Lung (tissue), 12 donors: ENCODE data around the gene TOLLIP. TPM values are rescaled to one million over a fixed set of nuclear protein-coding genes. Genes with fewer than 3 reads are reported as not detected.

Experiments used
- ATAC-seq: fragments of 200-7000 bp; cut with Tn5 transposase; one replicate; pipeline ENCODE4 v1.9.1; 2020; ENCODE audit warnings: moderate number of reproducible peaks; ENCODE audit not compliant: insufficient read depth, low FRiP score
- DNase-seq, 3 donors: peaks; one replicate each; pipeline ENCODE4 v3.0.0-alpha.2; 2013 to 2017
- H3K27ac ChIP-seq, 2 donors: one replicate each; pipeline ENCODE4 v1.5.1; 2013; ENCODE audit warnings: mild to moderate bottlenecking in 2 of 2, moderate library complexity in 2 of 2, control low read depth in 1 of 2, inconsistent platforms in 1 of 2, low read depth in 1 of 2, low read length in 1 of 2
- H3K27me3 ChIP-seq, 3 donors: one replicate each; pipeline ENCODE4 v1.5.1; 2013; ENCODE audit warnings: low read length in 2 of 3; ENCODE audit not compliant: control insufficient read depth in 3 of 3, insufficient read depth in 3 of 3
- H3K36me3 ChIP-seq, 4 donors: one replicate each; pipeline ENCODE4 v1.5.1; 2013; ENCODE audit warnings: low read length in 4 of 4, mild to moderate bottlenecking in 1 of 4, moderate library complexity in 1 of 4; ENCODE audit not compliant: control insufficient read depth in 4 of 4, insufficient read depth in 4 of 4
- H3K4me1 ChIP-seq, 5 donors: one replicate each; pipeline ENCODE4 v1.5.1; 2013; ENCODE audit warnings: low read length in 5 of 5, mild to moderate bottlenecking in 2 of 5, moderate library complexity in 1 of 5; ENCODE audit not compliant: control insufficient read depth in 5 of 5, insufficient read depth in 5 of 5
- H3K4me3 ChIP-seq: one replicate; pipeline ENCODE4 v1.5.1; 2013; ENCODE audit warnings: mild to moderate bottlenecking, control low read depth, moderate library complexity
- H3K9ac ChIP-seq, 2 donors: one replicate each; pipeline ENCODE4 v1.5.1; 2013; ENCODE audit warnings: low read length in 2 of 2, control low read depth in 1 of 2; ENCODE audit not compliant: insufficient read depth in 1 of 2
- H3K9me3 ChIP-seq, 4 donors: one replicate each; pipeline ENCODE4 v1.5.1; 2013; ENCODE audit warnings: low read length in 3 of 4, mild to moderate bottlenecking in 1 of 4, moderate library complexity in 1 of 4; ENCODE audit not compliant: control insufficient read depth in 4 of 4, insufficient read depth in 3 of 4
- CTCF ChIP-seq: IDR thresholded peaks from 2 replicates; pipeline ENCODE4 v1.5.1; 2012; ENCODE audit warnings: mild to moderate bottlenecking; ENCODE audit errors: control extremely low read depth, extremely low read depth
- WGBS, 2 donors: extraction: QIAGEN DNeasy Blood & Tissue Kit; methylation state at CpG; one replicate each; pipeline ENCODE4 v1.1.7; 2013; 5-methylcytosine and 5-hydroxymethylcytosine counted together
- polyA plus RNA-seq, 2 donors: library from polyadenylated mRNA; stranded (reverse); fragments of 200-250 nt; gene quantifications; one replicate each; pipeline ENCODE4 v1.2.1, GENCODE V29; 2013
- total RNA-seq, 2 donors: library from RNA; depleted of rRNA in 1 of 2; stranded (reverse); fragments of >200 nt in 1 of 2; gene quantifications; one replicate each; pipeline ENCODE4 v1.2.1, GENCODE V29; 2014 to 2021
- donor health status: control.
- donor health status: control.
- donor health status: Bipolar disorder and iron deficiency.
- donor health status: healthy.
- donor health status: DM: yes; HTN: yes; CAD: no.

The TOLLIP gene
- total and polyA plus RNA-seq, 4 donors, result 26.9 to 79.4 (median 43.4) TPM

DNA sequence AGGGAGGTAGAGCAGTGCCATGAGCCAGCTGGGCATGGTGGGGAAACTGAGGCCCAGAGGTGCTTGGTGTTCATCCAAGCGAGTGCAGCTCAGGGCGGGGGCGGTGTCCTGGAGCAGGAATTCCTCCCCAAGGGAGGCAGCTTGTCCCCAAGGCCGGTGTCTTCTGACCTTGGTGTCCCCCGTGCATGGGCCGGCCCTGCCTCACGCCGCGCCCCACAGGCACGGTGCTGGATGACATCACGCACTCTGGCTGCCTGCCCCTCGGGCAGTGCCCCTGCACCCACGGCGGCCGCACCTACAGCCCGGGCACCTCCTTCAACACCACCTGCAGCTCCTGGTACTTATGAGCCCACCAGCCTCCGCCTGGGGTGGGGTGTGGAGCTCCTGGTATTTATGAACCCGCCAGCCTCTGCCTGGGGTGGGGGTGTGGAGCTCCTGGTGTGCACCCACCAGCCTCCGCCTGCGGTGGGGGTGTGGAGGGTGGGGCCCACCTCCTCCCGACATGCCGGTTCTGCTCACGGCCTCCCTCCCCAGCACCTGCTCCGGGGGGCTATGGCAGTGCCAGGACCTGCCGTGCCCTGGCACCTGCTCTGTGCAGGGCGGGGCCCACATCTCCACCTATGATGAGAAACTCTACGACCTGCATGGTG is 79.8 kb downstream of the TOLLIP start:
- DNase-seq (peak in 1 of 3 donors; percentile 9), ATAC-seq (no peak)
- H3K9ac ChIP-seq, result no peak overlapping the region
- no peaks in the 10 kb centered on the region for H3K4me1 ChIP-seq
- H3K9me3 ChIP-seq, result peaks cover 0 to 2% (median 0%) of the 10 kb centered on the region in 4 donors
- no peaks in the 10 kb centered on the region for H3K36me3 ChIP-seq
- peaks cover 0 to 7% (median 0%) of the 10 kb centered on the region in 3 donors for H3K27me3 ChIP-seq
- TF ChIP-seq CTCF, result no peak
- 78 to 90% methylated on average over 25 to 27 of the region's 27 CpGs for WGBS, 2 donors
- H3K27ac ChIP-seq, result no peak overlapping the region
- H3K4me3 ChIP-seq, result no peak overlapping the region

GRCh38 chr11:1228921-1229451 is 80.4 kb downstream of the TOLLIP start:
- peaks cover 0 to 7% (median 0%) of the 10 kb centered on the region in 3 donors for H3K27me3 ChIP-seq
- no peak for ATAC-seq
- no peak for TF ChIP-seq CTCF

GRCh38 chr11:1228101-1228821 is 81.2 kb downstream of the TOLLIP start:
- 76 to 88% methylated on average over 25 to 31 of the region's 31 CpGs for WGBS, 2 donors
- DNase-seq, result peak in 1 of 3 donors; percentile 12
- no peak for TF ChIP-seq CTCF
- Histone ChIP-seq H3K9me3 (peaks cover 0 to 2% (median 0%) of the 10 kb centered on the region in 4 donors), H3K36me3 (no peaks in the 10 kb centered on the region), H3K4me1 (no peaks in the 10 kb centered on the region), H3K9ac (no peak overlapping the region), H3K27me3 (peaks cover 0 to 7% (median 0%) of the 10 kb centered on the region in 3 donors), H3K27ac (no peak overlapping the region), H3K4me3 (no peak overlapping the region)
- no peak for ATAC-seq

More at GRCh38 chr11:1228921-1229451, 80.4 kb downstream of the TOLLIP start:
- Histone ChIP-seq H3K9ac (no peak overlapping the region), H3K9me3 (peaks cover 0 to 2% (median 0%) of the 10 kb centered on the region in 4 donors), H3K36me3 (no peaks in the 10 kb centered on the region), H3K4me3 (no peak overlapping the region), H3K27ac (no peak overlapping the region), H3K4me1 (no peaks in the 10 kb centered on the region)
- 74 to 79% methylated on average over 16 to 18 of the region's 18 CpGs for WGBS, 2 donors
- no peak for DNase-seq
